Spinal cord (tissue), 10 donors: ENCODE measurements around the gene SLC10A1. TPM values are rescaled to one million over a fixed set of nuclear protein-coding genes. Genes with fewer than 3 reads are reported as not detected.
"Not testable (repeated sequence)": the region's sequence is repeated elsewhere in the genome, so short reads cannot be mapped to it uniquely, and the experiment has no call there.

Source experiments
- DNase-seq, 6 donors: peaks; one replicate each; pipeline versions ENCODE4 v3.0.0 to v3.0.0-alpha.2; 2013 to 2015; ENCODE audit warnings: low spot score in 6 of 6, low read depth in 4 of 6
- H3K27ac ChIP-seq: one replicate; pipeline ENCODE4 v1.5.1; 2013; ENCODE audit warnings: low read depth, low read length, control low read depth
- H3K27me3 ChIP-seq: one replicate; pipeline ENCODE4 v1.6.1; 2013; ENCODE audit warnings: low read length; ENCODE audit not compliant: control insufficient read depth, insufficient read depth
- H3K36me3 ChIP-seq: one replicate; pipeline ENCODE4 v1.6.1; 2013; ENCODE audit warnings: low read length; ENCODE audit not compliant: control insufficient read depth, insufficient read depth
- H3K4me1 ChIP-seq: one replicate; pipeline ENCODE4 v1.6.1; 2013; ENCODE audit warnings: low read length; ENCODE audit not compliant: control insufficient read depth, insufficient read depth
- H3K4me3 ChIP-seq: one replicate; pipeline ENCODE4 v1.5.1; 2013; ENCODE audit warnings: low read depth, low read length, control low read depth
- H3K9me3 ChIP-seq: one replicate; pipeline ENCODE4 v1.6.1; 2013; ENCODE audit warnings: low read length; ENCODE audit not compliant: control insufficient read depth, insufficient read depth
- WGBS: methylation state at CpG from one replicate; pipeline ENCODE4 v1.1.5; 2013; ENCODE audit warnings: missing lambda C conversion rate; ENCODE audit not compliant: insufficient coverage; 5-methylcytosine and 5-hydroxymethylcytosine counted together
- polyA plus RNA-seq, 2 donors: library from polyadenylated mRNA; unstranded; fragments of 120-200 nt; gene quantifications; one replicate each; pipeline ENCODE4 v1.2.1, GENCODE V29; 2013; ENCODE audit not compliant: insufficient read length in 2 of 2
- total RNA-seq, 2 donors: library from RNA; depleted of rRNA in 1 of 2; stranded (reverse); fragments of 120-200 nt in 1 of 2; fragments of >200 nt in 1 of 2; gene quantifications; one replicate each; pipeline versions ENCODE4 v1.2.3 to v1.2.4, GENCODE V29; 2013 to 2014
- donor health status: healthy.

Gene SLC10A1
- total and polyA plus RNA-seq, 4 donors = 0.21 TPM; not detected in 3

DNA sequence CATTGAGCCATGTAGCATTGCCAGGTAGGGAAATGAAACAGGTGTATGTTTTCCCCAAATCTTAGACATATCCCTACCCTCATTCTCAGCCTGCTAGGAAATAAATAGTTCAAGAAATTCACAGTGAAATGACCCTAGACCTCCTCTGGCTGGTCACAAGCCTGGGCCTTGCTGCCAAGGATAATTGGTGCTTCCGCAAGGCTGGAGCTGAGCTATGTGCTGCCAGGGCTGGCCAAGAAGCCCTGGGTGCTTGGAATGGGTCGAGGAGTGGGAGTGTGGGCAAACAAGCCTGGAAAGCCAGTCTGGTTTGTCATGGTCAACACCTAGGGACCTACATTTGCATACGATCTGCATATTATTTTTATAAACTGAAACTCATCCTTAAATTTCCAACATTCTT, 31.3 kb upstream of the SLC10A1 start:
- H3K4me1 ChIP-seq = no peaks in the 10 kb centered on the region
- DNase-seq = peak in 1 of 6 donors; percentile 51
- H3K9me3 ChIP-seq = peaks cover 4% of the 10 kb centered on the region
- 65% methylated on average over 2 of the region's 3 CpGs for WGBS
- H3K27me3 ChIP-seq = no peaks in the 10 kb centered on the region
- no peaks in the 10 kb centered on the region for H3K36me3 ChIP-seq
- H3K4me3 ChIP-seq = no peak overlapping the region
- H3K27ac ChIP-seq = no peak overlapping the region

DNA sequence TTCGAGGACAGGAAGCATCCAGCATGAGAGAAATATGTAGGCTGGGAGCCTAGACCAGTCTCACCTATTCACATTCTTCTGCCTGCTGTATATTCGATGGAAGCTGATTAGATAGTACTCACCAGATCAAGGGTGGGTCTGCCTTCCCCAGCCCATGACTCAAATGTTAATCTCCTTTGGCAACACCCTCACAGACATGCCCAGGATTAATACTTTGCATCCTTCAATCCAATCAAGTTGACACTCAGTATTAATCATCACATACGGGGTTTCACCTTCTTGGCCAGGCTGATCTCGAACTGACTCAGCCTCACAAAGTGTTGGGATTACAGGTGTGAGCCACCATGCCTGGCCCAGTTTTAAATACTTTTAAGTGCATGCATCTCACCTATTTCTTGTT, 30.5 kb upstream of the SLC10A1 start:
- Histone ChIP-seq H3K27me3 (no peaks in the 10 kb centered on the region), H3K4me3 (no peak overlapping the region), H3K27ac (no peak overlapping the region), H3K36me3 (no peaks in the 10 kb centered on the region), H3K9me3 (peaks cover 4% of the 10 kb centered on the region), H3K4me1 (no peaks in the 10 kb centered on the region)
- DNase-seq = no peak
- 100% methylated on average over 2 of the region's 4 CpGs for WGBS

DNA sequence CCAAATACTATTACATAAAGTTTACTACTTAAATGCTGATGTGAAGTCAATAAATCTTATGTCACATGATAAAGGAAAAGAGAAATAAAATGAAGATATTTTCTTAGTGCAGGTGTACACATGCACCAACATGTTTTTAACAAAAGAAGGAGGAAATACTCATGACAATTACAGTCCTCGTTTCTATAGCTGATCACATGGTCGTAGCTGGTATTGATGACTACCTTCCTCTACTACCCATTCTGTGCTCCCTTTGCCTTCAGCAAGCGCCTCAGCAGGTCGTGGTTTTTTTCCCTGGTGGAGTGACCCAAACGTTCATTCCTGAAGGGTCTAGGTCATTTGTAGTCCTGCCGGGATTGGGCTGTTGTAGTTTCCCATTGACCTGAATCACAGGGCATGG, 25.4 kb upstream of the SLC10A1 start:
- 82% methylated on average over 5 of the region's 6 CpGs for WGBS
- H3K4me1 ChIP-seq = peaks cover 2% of the 10 kb centered on the region

DNA sequence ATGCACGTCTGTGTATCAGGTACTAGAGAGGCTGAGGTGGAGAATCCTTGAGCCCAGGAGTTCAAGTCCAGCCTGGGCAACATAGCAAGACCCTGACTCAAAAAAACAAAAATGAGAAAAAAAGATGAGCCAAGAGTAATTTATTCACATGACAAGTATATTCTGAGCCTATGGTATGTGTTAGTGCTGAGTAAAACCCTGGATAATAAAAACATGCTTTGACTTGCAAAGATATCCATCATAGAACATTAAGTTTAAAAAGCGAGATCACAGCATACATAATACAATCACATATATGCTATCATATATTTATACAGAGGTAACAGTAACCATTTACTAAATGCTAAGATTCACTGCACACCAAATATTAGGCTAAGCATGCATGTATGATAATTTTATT, 23.9 kb upstream of the SLC10A1 start:
- H3K27ac ChIP-seq = no peak overlapping the region
- H3K36me3 ChIP-seq = no peaks in the 10 kb centered on the region
- H3K9me3 ChIP-seq = no peaks in the 10 kb centered on the region
- peaks cover 2% of the 10 kb centered on the region for H3K4me1 ChIP-seq
- WGBS = 80% methylated on average over 1 of the region's 2 CpGs
- no peak overlapping the region for H3K4me3 ChIP-seq
- no peak for DNase-seq
- peaks cover 2% of the 10 kb centered on the region for H3K27me3 ChIP-seq

More for the DNA sequence above, 25.4 kb upstream of the SLC10A1 start:
- H3K27ac ChIP-seq = no peak overlapping the region
- H3K27me3 ChIP-seq = peaks cover 2% of the 10 kb centered on the region
- H3K36me3 ChIP-seq = no peaks in the 10 kb centered on the region
- DNase-seq = no peak
- H3K9me3 ChIP-seq = no peaks in the 10 kb centered on the region
- no peak overlapping the region for H3K4me3 ChIP-seq

DNA sequence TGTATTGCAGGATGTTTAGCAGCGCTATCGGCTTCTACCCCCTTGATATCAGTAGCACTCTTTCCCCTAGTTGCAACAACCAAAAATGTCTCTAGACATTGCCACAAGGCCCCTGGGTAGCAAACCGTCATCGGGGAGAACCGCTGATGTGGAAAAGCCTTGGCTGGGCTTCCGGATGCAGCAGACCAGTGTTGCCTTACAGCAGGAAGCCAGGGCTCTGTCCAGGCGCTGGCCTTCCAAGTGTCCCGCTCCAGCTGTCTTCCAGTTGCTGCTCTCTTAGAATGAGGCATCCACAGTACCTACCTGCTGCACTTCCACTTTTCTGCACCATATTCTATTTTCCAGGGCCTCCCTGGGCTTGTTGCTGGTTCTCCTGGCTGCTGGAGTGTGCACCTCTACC, 22.6 kb upstream of the SLC10A1 start:
- H3K4me3 ChIP-seq = no peak overlapping the region
- DNase-seq = no peak
- WGBS = 66% methylated on average over 6 of the region's 8 CpGs
- no peaks in the 10 kb centered on the region for H3K36me3 ChIP-seq
- H3K9me3 ChIP-seq = no peaks in the 10 kb centered on the region
- no peak overlapping the region for H3K27ac ChIP-seq
- peaks cover 2% of the 10 kb centered on the region for H3K4me1 ChIP-seq
- peaks cover 2% of the 10 kb centered on the region for H3K27me3 ChIP-seq

DNA sequence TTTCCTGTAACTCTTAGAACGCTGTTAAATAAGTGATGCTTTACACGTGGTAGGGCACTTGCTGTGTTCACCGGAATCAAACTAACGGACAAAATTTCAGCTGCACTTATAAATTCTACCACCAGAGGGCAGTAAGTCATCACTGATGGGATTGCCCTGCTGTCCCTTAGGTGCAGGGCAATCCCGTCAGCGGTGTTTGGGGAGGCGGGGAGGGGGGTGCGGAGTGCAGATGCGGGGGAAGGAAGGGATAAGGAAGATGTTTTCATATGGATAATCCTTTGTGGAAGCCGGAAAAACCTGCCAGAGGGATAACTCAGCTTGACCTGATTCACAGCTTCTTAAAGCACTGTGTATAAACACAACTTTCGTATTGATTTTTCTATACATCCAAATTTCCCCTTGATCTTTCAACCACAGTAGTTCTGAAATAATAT, 21.7 kb upstream of the SLC10A1 start:
- no peak overlapping the region for H3K4me3 ChIP-seq
- DNase-seq = peak; percentile 71 to 93 (median 76)
- WGBS = 4% methylated on average over 5 of the region's 11 CpGs
- H3K27me3 ChIP-seq = peaks cover 2% of the 10 kb centered on the region
- no peaks in the 10 kb centered on the region for H3K36me3 ChIP-seq
- H3K9me3 ChIP-seq = no peaks in the 10 kb centered on the region
- no peak overlapping the region for H3K27ac ChIP-seq
- peaks cover 2% of the 10 kb centered on the region for H3K4me1 ChIP-seq

DNA sequence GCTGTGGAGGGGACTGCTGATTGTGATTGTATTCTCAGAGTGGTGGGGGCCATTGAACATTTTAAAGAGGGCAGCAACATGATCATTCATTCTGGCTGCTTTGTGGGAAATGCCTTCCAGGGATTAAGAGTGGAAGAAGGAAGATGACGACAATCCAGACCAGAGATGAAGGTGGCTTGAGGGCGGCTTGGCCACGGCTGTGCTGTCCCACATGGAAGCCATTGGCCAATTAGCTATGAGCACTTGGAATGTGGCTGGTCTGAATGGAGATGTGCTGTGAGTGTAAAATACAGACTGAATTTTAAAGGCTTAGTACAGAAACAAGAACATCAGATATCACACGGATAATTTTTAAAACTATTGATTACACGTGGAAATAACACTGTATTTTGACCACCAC, 19.2 kb upstream of the SLC10A1 start:
- H3K4me1 ChIP-seq = peaks cover 2% of the 10 kb centered on the region
- no peak overlapping the region for H3K4me3 ChIP-seq
- H3K36me3 ChIP-seq = no peaks in the 10 kb centered on the region
- H3K27me3 ChIP-seq = peaks cover 2% of the 10 kb centered on the region
- no peak for DNase-seq
- H3K9me3 ChIP-seq = no peaks in the 10 kb centered on the region
- H3K27ac ChIP-seq = no peak overlapping the region
- WGBS = 85% methylated on average over 3 of the region's 5 CpGs

DNA sequence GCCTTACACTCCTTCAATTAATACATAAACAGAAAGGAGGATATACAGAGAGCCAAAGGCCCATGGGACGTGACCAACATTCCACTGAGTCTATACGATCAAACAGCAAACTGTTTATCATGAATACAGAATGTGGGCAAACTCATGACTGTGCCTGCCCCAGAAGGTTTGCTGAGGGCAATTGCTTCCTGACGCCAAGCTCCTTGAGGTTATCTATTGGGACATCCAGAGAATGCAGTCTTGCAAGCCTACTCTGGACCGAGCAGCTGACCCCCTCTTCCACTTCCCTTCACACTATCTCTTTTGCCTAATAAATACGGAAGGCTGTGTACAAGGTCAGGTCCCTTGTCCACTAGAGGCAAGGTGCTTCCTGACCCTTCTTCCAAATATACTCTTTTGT, 18.5 kb upstream of the SLC10A1 start:
- Histone ChIP-seq H3K9me3 (no peaks in the 10 kb centered on the region), H3K36me3 (no peaks in the 10 kb centered on the region), H3K27me3 (peaks cover 2% of the 10 kb centered on the region), H3K4me3 (no peak overlapping the region), H3K4me1 (peaks cover 2% of the 10 kb centered on the region), H3K27ac (no peak overlapping the region)
- no peak for DNase-seq
- 92% methylated on average over 5 of the region's 5 CpGs for WGBS

DNA sequence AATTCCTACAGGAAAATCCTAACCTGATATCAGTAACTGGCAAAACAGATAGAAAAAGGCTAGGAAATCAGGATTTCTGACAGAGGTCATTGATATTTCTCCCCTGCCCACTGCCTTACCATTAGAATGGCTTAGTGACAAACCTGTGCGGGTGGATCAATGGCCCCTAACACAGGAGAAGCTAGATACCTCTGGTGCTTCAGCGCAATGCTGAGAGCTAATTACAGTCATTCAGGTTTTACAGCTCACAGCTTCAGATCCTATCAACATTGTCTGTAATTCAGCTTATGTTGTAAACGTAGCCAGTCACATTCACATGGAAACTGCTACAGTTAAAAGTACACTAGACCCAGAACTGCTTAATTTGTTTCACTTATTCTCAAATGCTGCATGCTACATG, 17.4 kb upstream of the SLC10A1 start:
- Histone ChIP-seq H3K36me3 (no peaks in the 10 kb centered on the region), H3K27ac (no peak overlapping the region), H3K4me3 (no peak overlapping the region), H3K9me3 (no peaks in the 10 kb centered on the region), H3K4me1 (peaks cover 2% of the 10 kb centered on the region), H3K27me3 (peaks cover 2% of the 10 kb centered on the region)
- peak in 1 of 6 donors; percentile 54 for DNase-seq
- 33% methylated on average over 3 of the region's 3 CpGs for WGBS

DNA sequence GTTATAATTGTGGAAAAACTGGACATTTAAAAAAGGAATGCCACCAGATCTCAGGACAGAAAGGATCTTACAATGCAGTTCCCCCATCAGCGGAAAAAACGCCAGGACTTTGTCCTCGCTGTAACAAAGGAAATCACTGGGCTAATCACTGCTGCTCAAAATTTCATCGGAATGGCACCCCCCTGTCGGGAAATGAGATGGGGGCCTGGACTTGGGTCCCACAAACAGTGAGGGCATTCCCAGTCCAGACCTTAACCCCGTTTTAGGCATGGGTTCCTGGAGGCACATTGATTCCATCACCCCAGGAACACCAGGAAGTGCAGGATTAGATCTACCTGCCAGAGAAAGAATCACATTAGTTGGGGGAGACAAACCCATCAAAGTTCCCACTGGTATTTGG, 16.3 kb upstream of the SLC10A1 start:
- not testable (repeated sequence) for H3K27ac ChIP-seq, H3K4me1 ChIP-seq, H3K36me3 ChIP-seq, DNase-seq, H3K27me3 ChIP-seq, H3K9me3 ChIP-seq, H3K4me3 ChIP-seq
- 92% methylated on average over 6 of the region's 6 CpGs for WGBS
